Vagina (tissue), 2 donors: ENCODE results near the gene APOA4. TPM values are rescaled to one million over a fixed set of nuclear protein-coding genes. Genes with fewer than 3 reads are reported as not detected.
A peak's percentile ranks its signal among the peaks of the same experiment; 100 is the strongest.

Experiments
- DNase-seq, 2 donors: peaks; one replicate each; pipeline ENCODE4 v3.0.0-alpha.2; 2017; ENCODE audit errors: extremely low spot score in 2 of 2
- H3K27ac ChIP-seq: fragments of 200-600 bp; sonication (generic); one replicate; pipeline ENCODE4 v1.5.1; 2019
- H3K27me3 ChIP-seq: fragments of 200-600 bp; sonication (generic); one replicate; pipeline ENCODE4 v1.5.1; 2019
- H3K36me3 ChIP-seq, 2 donors: fragments of 200-600 bp; sonication (generic); one replicate each; pipeline ENCODE4 v1.5.1; 2017 to 2019
- H3K4me1 ChIP-seq: fragments of 200-600 bp; sonication (generic); one replicate; pipeline ENCODE4 v1.5.1; 2019
- H3K4me3 ChIP-seq, 2 donors: fragments of 200-600 bp; sonication (generic); 1 replicate in 1 of 2; 2 replicates in 1 of 2; pipeline ENCODE4 v1.5.1; 2016 to 2019
- H3K9me3 ChIP-seq: fragments of 200-600 bp; sonication (generic); one replicate; pipeline ENCODE4 v1.5.1; 2019
- POLR2A ChIP-seq, 2 donors: fragments of 450-650 bp; IDR thresholded peaks; one replicate each; pipeline ENCODE4 v1.6.1; 2017; ENCODE audit warnings: antibody characterized with exemption in 2 of 2, mild to moderate bottlenecking in 2 of 2, moderate library complexity in 2 of 2
- POLR2AphosphoS5 ChIP-seq, 2 donors: sonication (generic); formaldehyde crosslinking; IDR thresholded peaks; one replicate each; pipeline ENCODE4 v1.9.0; 2017; ENCODE audit warnings: antibody characterized with exemption in 2 of 2, mild to moderate bottlenecking in 2 of 2, low read depth in 1 of 2; ENCODE audit not compliant: insufficient read depth in 1 of 2
- intact Hi-C: fragments of 100-400 bp; cut with DNase I; formaldehyde crosslinking; loops from one replicate; pipeline ENCODE4 v1.15.1; 2023
- total RNA-seq: library from RNA; depleted of rRNA; stranded (reverse); fragments of >200 nt; gene quantifications from one replicate; pipeline ENCODE4 v1.2.3, GENCODE V29; 2016
- TF ChIP-seq, protein P1 (sequence below), 3 experiments: fragments of 450-650 bp in 2 of 3; fragments of 200-600 bp in 1 of 3; sonication (generic) in 1 of 3; IDR thresholded peaks; one replicate each; pipeline ENCODE4 v1.5.1; 2017 to 2019; ENCODE audit warnings: antibody characterized with exemption in 3 of 3, mild to moderate bottlenecking in 2 of 3, moderate library complexity in 2 of 3

The APOA4 gene
- total RNA-seq, 1 donor from 2014 or later = not detected

DNA sequence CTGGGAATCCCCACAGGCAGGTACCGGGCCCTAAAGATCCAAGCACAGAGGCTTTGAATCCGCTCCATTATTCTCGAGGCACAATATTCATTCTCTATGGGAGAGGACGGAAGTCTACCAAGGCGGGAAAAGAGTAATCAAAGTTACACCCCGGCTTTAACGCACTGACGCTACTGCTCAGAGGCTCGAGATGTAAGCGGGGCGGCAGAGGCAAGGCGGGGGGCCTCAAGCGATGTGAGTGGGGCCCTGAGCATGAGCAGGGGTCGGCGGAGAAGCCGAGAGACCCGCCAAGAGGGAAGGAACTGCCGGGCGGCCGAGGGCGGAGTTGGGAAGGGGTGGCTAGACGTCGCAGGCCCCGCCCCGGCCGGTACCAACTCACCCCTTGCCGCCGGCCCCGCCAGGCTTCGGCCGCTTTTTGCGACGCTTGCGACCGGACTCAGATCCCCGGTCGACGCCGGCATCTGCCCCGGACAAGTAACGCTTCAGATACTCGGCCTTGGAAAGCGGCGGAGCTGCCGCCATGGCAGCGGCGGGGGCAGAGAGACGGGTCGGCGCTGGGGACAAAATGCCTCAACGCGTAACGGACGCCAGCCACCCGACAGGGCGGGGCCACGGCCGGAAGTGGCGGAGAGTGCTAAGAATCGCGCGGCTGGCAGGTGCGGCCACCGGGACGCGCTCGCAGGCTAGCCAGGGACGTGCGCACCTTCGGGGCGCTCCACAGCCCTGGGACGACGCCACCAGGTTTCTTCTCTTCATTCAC, 50.5 kb downstream of the APOA4 start, which contains the start of gene BUD13:
Gene BUD13 (minus strand): TSS at position 545 of the 760 bp plus-strand sequence. CDS start 23 bp downstream, at position 522.
- no peaks in the 10 kb centered on the region for H3K9me3 ChIP-seq
- H3K27me3 ChIP-seq = no peaks in the 10 kb centered on the region
- H3K4me3 ChIP-seq = peak within 1 kb of the TSS; percentile 72 to 88
- peak; percentile 92 to 93 for TF ChIP-seq POLR2AphosphoS5 (IDR thresholded peaks at IDR 0.05; ENCODE audit: insufficient read depth in 1 of 2, low read depth in 1 of 2)
- TF ChIP-seq, protein P1, sequence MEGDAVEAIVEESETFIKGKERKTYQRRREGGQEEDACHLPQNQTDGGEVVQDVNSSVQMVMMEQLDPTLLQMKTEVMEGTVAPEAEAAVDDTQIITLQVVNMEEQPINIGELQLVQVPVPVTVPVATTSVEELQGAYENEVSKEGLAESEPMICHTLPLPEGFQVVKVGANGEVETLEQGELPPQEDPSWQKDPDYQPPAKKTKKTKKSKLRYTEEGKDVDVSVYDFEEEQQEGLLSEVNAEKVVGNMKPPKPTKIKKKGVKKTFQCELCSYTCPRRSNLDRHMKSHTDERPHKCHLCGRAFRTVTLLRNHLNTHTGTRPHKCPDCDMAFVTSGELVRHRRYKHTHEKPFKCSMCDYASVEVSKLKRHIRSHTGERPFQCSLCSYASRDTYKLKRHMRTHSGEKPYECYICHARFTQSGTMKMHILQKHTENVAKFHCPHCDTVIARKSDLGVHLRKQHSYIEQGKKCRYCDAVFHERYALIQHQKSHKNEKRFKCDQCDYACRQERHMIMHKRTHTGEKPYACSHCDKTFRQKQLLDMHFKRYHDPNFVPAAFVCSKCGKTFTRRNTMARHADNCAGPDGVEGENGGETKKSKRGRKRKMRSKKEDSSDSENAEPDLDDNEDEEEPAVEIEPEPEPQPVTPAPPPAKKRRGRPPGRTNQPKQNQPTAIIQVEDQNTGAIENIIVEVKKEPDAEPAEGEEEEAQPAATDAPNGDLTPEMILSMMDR (IDR thresholded peaks at IDR 0.05) = no peak
- TF ChIP-seq POLR2A (IDR thresholded peaks at IDR 0.05) = peak in 1 of 2 donors; percentile 15
- H3K36me3 ChIP-seq = peaks cover 0 to 7% of the 10 kb centered on the region in 2 donors
- peaks cover 25% of the 10 kb centered on the region for H3K4me1 ChIP-seq
- intact Hi-C loops = no loop called here
- no peak for DNase-seq
- H3K27ac ChIP-seq = peak within 1 kb of the TSS; percentile 89

DNA sequence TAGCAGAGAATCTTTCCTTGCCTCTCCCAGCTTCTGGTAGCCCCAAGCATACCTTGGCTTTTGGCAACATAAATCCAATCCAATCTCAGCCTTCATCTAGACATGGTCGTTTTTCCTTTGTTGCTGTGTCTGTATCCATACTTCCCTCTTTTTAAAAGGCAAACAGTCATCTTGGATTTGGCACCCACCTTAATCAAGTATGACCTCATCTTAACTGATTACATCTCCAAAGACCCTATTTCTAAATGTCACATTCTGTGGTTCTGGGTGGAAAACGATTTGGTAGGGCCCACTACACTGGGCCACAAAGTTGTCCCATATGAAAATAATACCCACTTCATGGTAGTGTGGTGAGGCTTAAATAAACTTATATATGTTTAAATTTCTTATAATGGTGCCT, 51.2 kb downstream of the APOA4 start:
- Histone ChIP-seq H3K27me3 (no peaks in the 10 kb centered on the region), H3K27ac (peak overlapping the region; percentile 89), H3K36me3 (peaks cover 0 to 7% of the 10 kb centered on the region in 2 donors), H3K9me3 (no peaks in the 10 kb centered on the region), H3K4me3 (peak overlapping the region; percentile 72 to 88), H3K4me1 (peaks cover 25% of the 10 kb centered on the region)
- no peak for TF ChIP-seq POLR2AphosphoS5 (IDR thresholded peaks at IDR 0.05; ENCODE audit: insufficient read depth in 1 of 2, low read depth in 1 of 2)
- TF ChIP-seq, protein P1 (IDR thresholded peaks at IDR 0.05) = no peak
- TF ChIP-seq POLR2A (IDR thresholded peaks at IDR 0.05) = no peak
- DNase-seq = no peak
- intact Hi-C loops = no loop called here

Other genes starting within 250 kb of the APOA4 start
- 15.0 TPM for gene BUD13, start 50.3 kb downstream of the APOA4 start, total RNA-seq
- gene ZPR1, start 35.3 kb downstream of the APOA4 start, total RNA-seq = 19.4 TPM
- gene APOA5, start 31.4 kb downstream of the APOA4 start, total RNA-seq = not detected
- not detected for gene APOC3, start 6.6 kb upstream of the APOA4 start, total RNA-seq
- 2.2 TPM for gene APOA1, start 14.3 kb upstream of the APOA4 start, total RNA-seq